Measurements from ENCODE around the gene BTG4.

Gene BTG4

DNA sequence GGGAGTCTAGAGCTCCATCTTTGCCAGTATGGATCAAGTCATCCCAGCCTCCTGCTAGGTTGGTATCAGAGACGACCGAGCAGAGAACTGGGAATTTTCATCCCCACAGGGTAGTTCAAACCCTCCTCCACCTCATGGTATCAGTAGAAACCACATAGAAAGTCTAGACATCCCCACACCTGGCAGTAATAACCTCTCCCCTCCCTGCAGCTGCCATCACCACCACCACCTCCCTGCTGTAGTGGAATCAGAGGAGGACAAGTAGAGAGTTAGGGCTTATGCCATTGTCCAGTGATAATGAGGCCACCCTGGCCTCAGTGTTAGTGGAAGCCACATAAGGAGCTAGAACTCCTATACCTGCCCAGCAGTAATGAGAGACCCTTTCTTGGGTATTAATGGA is 34.3 kb downstream of the BTG4 start:
- H3K36me3 ChIP-seq (ENCODE audit: insufficient read depth, low read length): no peaks in the 10 kb centered on the region

DNA sequence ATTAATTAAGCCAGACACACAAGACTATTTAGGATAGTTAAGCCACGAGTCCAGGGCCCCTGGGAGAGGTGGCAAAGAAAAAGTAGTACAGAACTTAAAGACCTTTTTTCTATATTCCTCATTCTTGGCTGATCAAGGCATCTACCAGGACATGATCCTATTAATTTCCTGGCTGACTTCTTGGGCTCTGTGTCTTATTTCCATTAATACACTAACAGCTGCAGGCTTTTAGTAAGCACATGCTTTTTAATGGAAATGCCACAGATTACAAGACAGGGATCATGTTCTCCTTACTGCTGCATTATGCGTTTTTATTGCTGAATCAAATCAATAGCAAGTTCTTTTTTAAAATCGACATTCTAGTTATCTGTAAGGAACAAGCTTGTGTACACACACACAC is 35.2 kb downstream of the BTG4 start:
- Histone ChIP-seq H3K36me3 (ENCODE audit: insufficient read depth, low read length) (no peaks in the 10 kb centered on the region), H3K27me3 (ENCODE audit: insufficient read depth, low read length, poor library complexity) (peaks cover 9% of the 10 kb centered on the region), H4K20me1 (ENCODE audit: insufficient read depth, low read length) (no peaks in the 10 kb centered on the region), H3K4me1 (ENCODE audit: insufficient read depth, low read length) (no peaks in the 10 kb centered on the region), H3K79me2 (ENCODE audit: insufficient read depth, low read length) (no peaks in the 10 kb centered on the region), H3K4me3 (ENCODE audit: low read depth in 1 of 2, low read length in 2 of 2) (no peak overlapping the region), H3K27ac (ENCODE audit: low read length) (no peak overlapping the region), H3K9me3 (ENCODE audit: insufficient read depth, low read length, severe bottlenecking) (no peaks in the 10 kb centered on the region), H3K9ac (ENCODE audit: low read depth, low read length) (no peak overlapping the region), H3K4me2 (ENCODE audit: insufficient read depth, low read length) (no peak overlapping the region), H2AFZ (ENCODE audit: low read depth, low read length) (no peak overlapping the region)
- DNase-seq: no peak
- no peak for ATAC-seq (ENCODE audit: insufficient read depth, low read depth)
- TF ChIP-seq, protein P1, sequence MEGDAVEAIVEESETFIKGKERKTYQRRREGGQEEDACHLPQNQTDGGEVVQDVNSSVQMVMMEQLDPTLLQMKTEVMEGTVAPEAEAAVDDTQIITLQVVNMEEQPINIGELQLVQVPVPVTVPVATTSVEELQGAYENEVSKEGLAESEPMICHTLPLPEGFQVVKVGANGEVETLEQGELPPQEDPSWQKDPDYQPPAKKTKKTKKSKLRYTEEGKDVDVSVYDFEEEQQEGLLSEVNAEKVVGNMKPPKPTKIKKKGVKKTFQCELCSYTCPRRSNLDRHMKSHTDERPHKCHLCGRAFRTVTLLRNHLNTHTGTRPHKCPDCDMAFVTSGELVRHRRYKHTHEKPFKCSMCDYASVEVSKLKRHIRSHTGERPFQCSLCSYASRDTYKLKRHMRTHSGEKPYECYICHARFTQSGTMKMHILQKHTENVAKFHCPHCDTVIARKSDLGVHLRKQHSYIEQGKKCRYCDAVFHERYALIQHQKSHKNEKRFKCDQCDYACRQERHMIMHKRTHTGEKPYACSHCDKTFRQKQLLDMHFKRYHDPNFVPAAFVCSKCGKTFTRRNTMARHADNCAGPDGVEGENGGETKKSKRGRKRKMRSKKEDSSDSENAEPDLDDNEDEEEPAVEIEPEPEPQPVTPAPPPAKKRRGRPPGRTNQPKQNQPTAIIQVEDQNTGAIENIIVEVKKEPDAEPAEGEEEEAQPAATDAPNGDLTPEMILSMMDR (IDR thresholded peaks at IDR 0.05; ENCODE audit: borderline replicate concordance, extremely low read depth, low read length, poor library complexity, severe bottlenecking): no peak
- no peak for TF ChIP-seq EZH2 (IDR thresholded peaks at IDR 0.05; ENCODE audit: borderline replicate concordance, low read depth, low read length, severe bottlenecking)

More for the DNA sequence above, 34.3 kb downstream of the BTG4 start:
- DNase-seq (no peak), ATAC-seq (ENCODE audit: insufficient read depth, low read depth) (no peak)
- H2AFZ ChIP-seq (ENCODE audit: low read depth, low read length): no peak overlapping the region
- no peaks in the 10 kb centered on the region for H3K4me1 ChIP-seq (ENCODE audit: insufficient read depth, low read length)
- no peak for TF ChIP-seq EZH2 (IDR thresholded peaks at IDR 0.05; ENCODE audit: borderline replicate concordance, low read depth, low read length, severe bottlenecking)
- peaks cover 9% of the 10 kb centered on the region for H3K27me3 ChIP-seq (ENCODE audit: insufficient read depth, low read length, poor library complexity)
- no peak overlapping the region for H3K9ac ChIP-seq (ENCODE audit: low read depth, low read length)
- no peak overlapping the region for H3K4me3 ChIP-seq (ENCODE audit: low read depth in 1 of 2, low read length in 2 of 2)
- no peak overlapping the region for H3K4me2 ChIP-seq (ENCODE audit: insufficient read depth, low read length)
- H4K20me1 ChIP-seq (ENCODE audit: insufficient read depth, low read length): no peaks in the 10 kb centered on the region
- peaks cover 3% of the 10 kb centered on the region for H3K9me3 ChIP-seq (ENCODE audit: insufficient read depth, low read length, severe bottlenecking)
- H3K79me2 ChIP-seq (ENCODE audit: insufficient read depth, low read length): no peaks in the 10 kb centered on the region
- H3K27ac ChIP-seq (ENCODE audit: low read length): no peak overlapping the region

DNA sequence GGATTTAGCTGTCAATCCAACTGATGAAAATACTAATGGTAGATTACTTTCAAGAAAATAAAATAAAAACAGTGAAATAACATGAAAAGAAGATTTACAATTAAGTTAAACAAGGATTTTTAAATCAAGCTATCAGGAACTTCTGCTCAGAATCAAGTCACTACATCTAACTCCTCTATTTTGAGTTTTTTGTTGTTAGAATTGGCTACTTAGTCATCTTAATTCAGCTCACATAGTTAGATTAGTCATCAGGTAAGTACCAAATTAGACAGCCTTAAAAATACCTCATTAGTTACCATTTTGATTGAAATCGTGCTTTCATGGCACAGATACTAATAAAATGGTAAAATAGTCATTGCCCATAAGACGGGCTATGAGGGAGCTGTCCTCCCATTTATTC is 35.8 kb downstream of the BTG4 start:
- TF ChIP-seq EZH2 (IDR thresholded peaks at IDR 0.05; ENCODE audit: borderline replicate concordance, low read depth, low read length, severe bottlenecking): no peak
- ATAC-seq (ENCODE audit: insufficient read depth, low read depth): no peak
- no peaks in the 10 kb centered on the region for H3K36me3 ChIP-seq (ENCODE audit: insufficient read depth, low read length)
- no peaks in the 10 kb centered on the region for H3K79me2 ChIP-seq (ENCODE audit: insufficient read depth, low read length)
- H3K9me3 ChIP-seq (ENCODE audit: insufficient read depth, low read length, severe bottlenecking): no peaks in the 10 kb centered on the region
- no peaks in the 10 kb centered on the region for H3K4me1 ChIP-seq (ENCODE audit: insufficient read depth, low read length)
- H3K4me2 ChIP-seq (ENCODE audit: insufficient read depth, low read length): no peak overlapping the region
- no peak overlapping the region for H2AFZ ChIP-seq (ENCODE audit: low read depth, low read length)
- peaks cover 12% of the 10 kb centered on the region for H3K27me3 ChIP-seq (ENCODE audit: insufficient read depth, low read length, poor library complexity)
- H3K4me3 ChIP-seq (ENCODE audit: low read depth in 1 of 2, low read length in 2 of 2): no peak overlapping the region
- no peak for DNase-seq
- H4K20me1 ChIP-seq (ENCODE audit: insufficient read depth, low read length): no peaks in the 10 kb centered on the region
- no peak overlapping the region for H3K27ac ChIP-seq (ENCODE audit: low read length)
- no peak overlapping the region for H3K9ac ChIP-seq (ENCODE audit: low read depth, low read length)

DNA sequence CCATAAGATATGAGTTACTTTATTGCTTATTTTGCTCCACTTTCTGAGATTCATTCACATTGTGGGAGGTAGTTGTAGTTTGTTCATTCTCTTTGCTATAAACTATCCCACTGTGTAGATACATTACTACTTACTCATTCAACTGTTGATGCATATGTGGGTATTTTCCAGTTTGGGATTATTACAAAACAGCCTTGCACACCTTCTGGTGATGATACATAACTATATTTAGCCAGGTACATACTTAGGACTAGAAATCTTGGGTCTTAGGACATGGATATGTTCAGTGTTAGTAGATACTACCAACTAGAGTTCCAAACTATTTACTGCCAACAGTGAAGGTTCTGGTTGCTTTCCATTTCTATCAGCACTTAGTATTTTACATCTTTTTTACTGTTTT is 37.8 kb downstream of the BTG4 start:
- no peaks in the 10 kb centered on the region for H4K20me1 ChIP-seq (ENCODE audit: insufficient read depth, low read length)
- H3K27me3 ChIP-seq (ENCODE audit: insufficient read depth, low read length, poor library complexity): peaks cover 12% of the 10 kb centered on the region
- H3K4me1 ChIP-seq (ENCODE audit: insufficient read depth, low read length): no peaks in the 10 kb centered on the region
- DNase-seq: no peak
- H3K27ac ChIP-seq (ENCODE audit: low read length): no peak overlapping the region
- H3K9me3 ChIP-seq (ENCODE audit: insufficient read depth, low read length, severe bottlenecking): no peaks in the 10 kb centered on the region
- no peak for ATAC-seq (ENCODE audit: insufficient read depth, low read depth)
- no peak overlapping the region for H3K4me2 ChIP-seq (ENCODE audit: insufficient read depth, low read length)
- H3K79me2 ChIP-seq (ENCODE audit: insufficient read depth, low read length): no peaks in the 10 kb centered on the region
- H3K4me3 ChIP-seq (ENCODE audit: low read depth in 1 of 2, low read length in 2 of 2): no peak overlapping the region
- no peaks in the 10 kb centered on the region for H3K36me3 ChIP-seq (ENCODE audit: insufficient read depth, low read length)
- H3K9ac ChIP-seq (ENCODE audit: low read depth, low read length): no peak overlapping the region
- no peak overlapping the region for H2AFZ ChIP-seq (ENCODE audit: low read depth, low read length)
- no peak for TF ChIP-seq EZH2 (IDR thresholded peaks at IDR 0.05; ENCODE audit: borderline replicate concordance, low read depth, low read length, severe bottlenecking)
- TF ChIP-seq, protein P1 (IDR thresholded peaks at IDR 0.05; ENCODE audit: borderline replicate concordance, extremely low read depth, low read length, poor library complexity, severe bottlenecking): no peak

Measured in DND-41 (cell line).